ENCODE results near the gene ITGA3. TPM values are rescaled to one million over a fixed set of nuclear protein-coding genes. Genes with fewer than 3 reads are reported as not detected.
"Not testable (repeated sequence)": the region's sequence is repeated elsewhere in the genome, so short reads cannot be mapped to it uniquely, and the experiment has no call there.

The ITGA3 gene
- polyA plus RNA-seq, 2 donors, result 38.3 to 41.8 TPM

GRCh38 chr17:50033316-50033715 is 22.6 kb upstream of the ITGA3 start:
- no peaks in the 10 kb centered on the region for H3K9me3 ChIP-seq (ENCODE audit: control insufficient read depth in 2 of 2, insufficient read depth in 1 of 2, low read depth in 1 of 2, low read length in 1 of 2)
- no peaks in the 10 kb centered on the region for H3K36me3 ChIP-seq (ENCODE audit: control insufficient read depth in 2 of 2, insufficient read depth in 2 of 2, low read length in 1 of 2)
- H3K4me3 ChIP-seq (ENCODE audit: low read depth in 1 of 2, low read length in 2 of 2), result no peak overlapping the region
- peaks cover 6 to 13% of the 10 kb centered on the region in 2 donors for H3K4me1 ChIP-seq (ENCODE audit: control insufficient read depth in 2 of 2, insufficient read depth in 2 of 2, low read length in 1 of 2)
- no peaks in the 10 kb centered on the region for H3K27me3 ChIP-seq (ENCODE audit: control insufficient read depth in 1 of 2, insufficient read depth in 2 of 2, low read length in 2 of 2)
- no peak overlapping the region for H3K27ac ChIP-seq (ENCODE audit: low read depth in 2 of 2, low read length in 1 of 2)
- WGBS, 2 donors, result 45 to 49% methylated on average over 6 of the region's 6 CpGs

GRCh38 chr17:50034498-50035364 is 21.2 kb upstream of the ITGA3 start:
- H3K36me3 ChIP-seq (ENCODE audit: control insufficient read depth in 2 of 2, insufficient read depth in 2 of 2, low read length in 1 of 2), result no peaks in the 10 kb centered on the region
- WGBS, 2 donors, result 81 to 82% methylated on average over 16 of the region's 16 CpGs
- peaks cover 6 to 11% of the 10 kb centered on the region in 2 donors for H3K4me1 ChIP-seq (ENCODE audit: control insufficient read depth in 2 of 2, insufficient read depth in 2 of 2, low read length in 1 of 2)
- H3K27ac ChIP-seq (ENCODE audit: low read depth in 2 of 2, low read length in 1 of 2), result no peak overlapping the region
- no peaks in the 10 kb centered on the region for H3K27me3 ChIP-seq (ENCODE audit: control insufficient read depth in 1 of 2, insufficient read depth in 2 of 2, low read length in 2 of 2)
- no peak overlapping the region for H3K4me3 ChIP-seq (ENCODE audit: low read depth in 1 of 2, low read length in 2 of 2)
- H3K9me3 ChIP-seq (ENCODE audit: control insufficient read depth in 2 of 2, insufficient read depth in 1 of 2, low read depth in 1 of 2, low read length in 1 of 2), result no peaks in the 10 kb centered on the region

GRCh38 chr17:50035421-50035879 is 20.5 kb upstream of the ITGA3 start:
- Histone ChIP-seq H3K27ac (ENCODE audit: low read depth in 2 of 2, low read length in 1 of 2) (no peak overlapping the region), H3K27me3 (ENCODE audit: control insufficient read depth in 1 of 2, insufficient read depth in 2 of 2, low read length in 2 of 2) (no peaks in the 10 kb centered on the region), H3K4me3 (ENCODE audit: low read depth in 1 of 2, low read length in 2 of 2) (no peak overlapping the region), H3K4me1 (ENCODE audit: control insufficient read depth in 2 of 2, insufficient read depth in 2 of 2, low read length in 1 of 2) (peaks cover 6 to 11% of the 10 kb centered on the region in 2 donors), H3K36me3 (ENCODE audit: control insufficient read depth in 2 of 2, insufficient read depth in 2 of 2, low read length in 1 of 2) (no peaks in the 10 kb centered on the region), H3K9me3 (ENCODE audit: control insufficient read depth in 2 of 2, insufficient read depth in 1 of 2, low read depth in 1 of 2, low read length in 1 of 2) (no peaks in the 10 kb centered on the region)
- 84 to 92% methylated on average over 5 of the region's 5 CpGs for WGBS, 2 donors

DNA sequence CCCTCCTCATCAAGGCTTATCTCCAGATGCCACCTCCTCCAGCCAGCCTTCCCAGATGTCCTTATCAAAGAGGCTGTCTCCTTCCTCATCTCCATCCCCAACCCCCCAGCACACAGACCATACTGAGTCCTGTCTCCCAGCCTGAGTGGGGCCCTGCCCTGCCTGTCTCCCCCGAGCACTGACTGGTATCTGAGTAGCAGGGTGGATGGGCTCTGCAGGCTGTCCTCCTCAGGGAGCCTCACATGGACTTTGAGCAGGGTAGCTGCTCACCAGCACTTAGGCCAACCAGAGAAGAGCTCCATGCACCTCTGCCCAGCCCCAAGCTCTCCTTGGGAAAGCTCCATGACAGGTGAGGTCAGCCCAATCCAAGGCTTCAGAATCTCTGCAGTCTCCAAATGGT is 20.0 kb upstream of the ITGA3 start:
- no peak overlapping the region for H3K27ac ChIP-seq (ENCODE audit: low read depth in 2 of 2, low read length in 1 of 2)
- 92 to 94% methylated on average over 1 of the region's 1 CpG for WGBS, 2 donors
- no peaks in the 10 kb centered on the region for H3K36me3 ChIP-seq (ENCODE audit: control insufficient read depth in 2 of 2, insufficient read depth in 2 of 2, low read length in 1 of 2)

GRCh38 chr17:50036455-50037261 is 19.3 kb upstream of the ITGA3 start:
- Histone ChIP-seq H3K36me3 (ENCODE audit: control insufficient read depth in 2 of 2, insufficient read depth in 2 of 2, low read length in 1 of 2) (no peaks in the 10 kb centered on the region), H3K4me1 (ENCODE audit: control insufficient read depth in 2 of 2, insufficient read depth in 2 of 2, low read length in 1 of 2) (peaks cover 6 to 11% of the 10 kb centered on the region in 2 donors), H3K27me3 (ENCODE audit: control insufficient read depth in 1 of 2, insufficient read depth in 2 of 2, low read length in 2 of 2) (no peaks in the 10 kb centered on the region), H3K27ac (ENCODE audit: low read depth in 2 of 2, low read length in 1 of 2) (peak overlapping the region in 1 of 2 donors; percentile 61), H3K4me3 (ENCODE audit: low read depth in 1 of 2, low read length in 2 of 2) (no peak overlapping the region), H3K9me3 (ENCODE audit: control insufficient read depth in 2 of 2, insufficient read depth in 1 of 2, low read depth in 1 of 2, low read length in 1 of 2) (no peaks in the 10 kb centered on the region)
- WGBS, 2 donors, result 59 to 64% methylated on average over 11 of the region's 11 CpGs

More for the DNA sequence above, 20.0 kb upstream of the ITGA3 start:
- no peaks in the 10 kb centered on the region for H3K9me3 ChIP-seq (ENCODE audit: control insufficient read depth in 2 of 2, insufficient read depth in 1 of 2, low read depth in 1 of 2, low read length in 1 of 2)
- H3K4me1 ChIP-seq (ENCODE audit: control insufficient read depth in 2 of 2, insufficient read depth in 2 of 2, low read length in 1 of 2), result peaks cover 6 to 11% of the 10 kb centered on the region in 2 donors
- H3K4me3 ChIP-seq (ENCODE audit: low read depth in 1 of 2, low read length in 2 of 2), result no peak overlapping the region
- no peaks in the 10 kb centered on the region for H3K27me3 ChIP-seq (ENCODE audit: control insufficient read depth in 1 of 2, insufficient read depth in 2 of 2, low read length in 2 of 2)

DNA sequence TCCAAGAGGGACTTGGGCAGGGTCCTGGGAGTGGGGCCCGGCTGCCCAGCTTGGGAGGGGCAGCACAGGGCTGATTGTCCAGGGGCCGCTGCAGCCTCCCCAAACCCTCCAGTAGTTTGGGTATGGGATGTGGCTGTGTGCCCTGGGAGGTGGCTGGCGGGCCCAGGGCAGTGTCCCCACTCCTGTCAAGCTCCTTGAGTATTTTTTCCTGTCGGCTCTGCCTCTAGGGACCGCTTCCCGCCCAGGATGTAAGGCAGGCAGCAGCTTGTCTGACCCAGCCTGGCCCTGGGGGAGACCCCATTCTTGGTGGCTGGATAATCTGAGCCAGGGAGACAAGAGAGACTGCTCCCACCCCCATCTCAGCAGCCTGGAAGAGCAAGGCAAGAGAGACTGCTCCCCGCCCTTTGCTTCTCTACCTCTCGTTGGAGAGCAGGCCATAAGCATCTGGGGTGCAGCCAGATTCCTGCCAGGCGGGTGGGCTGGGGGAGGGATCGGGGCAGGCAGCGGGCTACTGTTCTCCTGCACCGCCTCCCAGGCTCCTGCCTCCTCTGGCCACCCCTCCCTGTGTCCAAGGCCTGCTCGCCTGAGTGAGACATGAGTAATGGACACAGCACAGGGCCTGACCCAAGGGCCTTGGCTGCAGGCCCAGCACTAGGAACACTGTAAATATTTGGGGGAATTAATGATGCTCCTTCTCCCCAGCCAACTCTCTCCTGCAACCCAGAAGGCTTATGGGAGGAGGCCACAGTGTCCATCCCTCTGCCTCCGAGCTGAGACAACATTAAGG is 18.4 kb upstream of the ITGA3 start:
- Histone ChIP-seq H3K36me3 (ENCODE audit: control insufficient read depth in 2 of 2, insufficient read depth in 2 of 2, low read length in 1 of 2) (no peaks in the 10 kb centered on the region), H3K4me1 (ENCODE audit: control insufficient read depth in 2 of 2, insufficient read depth in 2 of 2, low read length in 1 of 2) (peaks cover 6 to 11% of the 10 kb centered on the region in 2 donors), H3K4me3 (ENCODE audit: low read depth in 1 of 2, low read length in 2 of 2) (no peak overlapping the region), H3K27me3 (ENCODE audit: control insufficient read depth in 1 of 2, insufficient read depth in 2 of 2, low read length in 2 of 2) (no peaks in the 10 kb centered on the region), H3K9me3 (ENCODE audit: control insufficient read depth in 2 of 2, insufficient read depth in 1 of 2, low read depth in 1 of 2, low read length in 1 of 2) (no peaks in the 10 kb centered on the region), H3K27ac (ENCODE audit: low read depth in 2 of 2, low read length in 1 of 2) (peak overlapping the region; percentile 37 to 61)
- 34 to 38% methylated on average over 11 to 14 of the region's 14 CpGs for WGBS, 2 donors

GRCh38 chr17:50039058-50039457 is 16.9 kb upstream of the ITGA3 start:
- Histone ChIP-seq H3K27ac (ENCODE audit: low read depth in 2 of 2, low read length in 1 of 2) (no peak overlapping the region), H3K27me3 (ENCODE audit: control insufficient read depth in 1 of 2, insufficient read depth in 2 of 2, low read length in 2 of 2) (no peaks in the 10 kb centered on the region), H3K9me3 (ENCODE audit: control insufficient read depth in 2 of 2, insufficient read depth in 1 of 2, low read depth in 1 of 2, low read length in 1 of 2) (no peaks in the 10 kb centered on the region), H3K4me3 (ENCODE audit: low read depth in 1 of 2, low read length in 2 of 2) (no peak overlapping the region), H3K36me3 (ENCODE audit: control insufficient read depth in 2 of 2, insufficient read depth in 2 of 2, low read length in 1 of 2) (no peaks in the 10 kb centered on the region), H3K4me1 (ENCODE audit: control insufficient read depth in 2 of 2, insufficient read depth in 2 of 2, low read length in 1 of 2) (peaks cover 10 to 13% of the 10 kb centered on the region in 2 donors)
- 82 to 84% methylated on average over 4 of the region's 4 CpGs for WGBS, 2 donors

- H3K4me1 ChIP-seq (ENCODE audit: control insufficient read depth in 2 of 2, insufficient read depth in 2 of 2, low read length in 1 of 2), result peaks cover 10 to 19% of the 10 kb centered on the region in 2 donors
- H3K27me3 ChIP-seq (ENCODE audit: control insufficient read depth in 1 of 2, insufficient read depth in 2 of 2, low read length in 2 of 2); H3K9me3 ChIP-seq (ENCODE audit: control insufficient read depth in 2 of 2, insufficient read depth in 1 of 2, low read depth in 1 of 2, low read length in 1 of 2); H3K4me3 ChIP-seq (ENCODE audit: low read depth in 1 of 2, low read length in 2 of 2); H3K27ac ChIP-seq (ENCODE audit: low read depth in 2 of 2, low read length in 1 of 2); H3K36me3 ChIP-seq (ENCODE audit: control insufficient read depth in 2 of 2, insufficient read depth in 2 of 2, low read length in 1 of 2): not testable (repeated sequence)
- WGBS, 2 donors, result 89% methylated on average over 5 of the region's 5 CpGs
These were observed 15.4 kb upstream of the ITGA3 start for GRCh38 chr17:50040496-50040895.

DNA sequence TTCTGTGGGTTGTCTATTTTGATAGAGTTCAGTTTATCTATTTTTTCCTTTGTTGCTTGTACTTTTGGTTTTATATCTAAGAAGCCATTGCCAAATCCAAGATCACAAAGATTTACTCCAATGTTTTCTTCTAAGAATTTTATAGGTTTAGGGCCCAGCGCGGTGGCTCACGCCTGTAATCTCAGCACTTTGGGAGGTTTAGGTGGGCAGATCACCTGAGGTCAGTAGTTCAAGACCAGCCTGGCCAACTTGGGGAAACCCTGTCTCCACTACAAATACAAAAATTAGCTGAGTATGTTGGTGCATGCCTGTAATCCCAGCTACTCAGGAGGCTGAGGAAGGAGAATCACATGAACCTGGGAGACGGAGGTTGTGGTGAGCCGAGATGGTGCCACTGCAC is 13.7 kb upstream of the ITGA3 start:
- Histone ChIP-seq H3K4me1 (ENCODE audit: control insufficient read depth in 2 of 2, insufficient read depth in 2 of 2, low read length in 1 of 2) (peaks cover 6 to 16% of the 10 kb centered on the region in 2 donors), H3K9me3 (ENCODE audit: control insufficient read depth in 2 of 2, insufficient read depth in 1 of 2, low read depth in 1 of 2, low read length in 1 of 2) (no peaks in the 10 kb centered on the region), H3K36me3 (ENCODE audit: control insufficient read depth in 2 of 2, insufficient read depth in 2 of 2, low read length in 1 of 2) (no peaks in the 10 kb centered on the region), H3K27ac (ENCODE audit: low read depth in 2 of 2, low read length in 1 of 2) (no peak overlapping the region), H3K27me3 (ENCODE audit: control insufficient read depth in 1 of 2, insufficient read depth in 2 of 2, low read length in 2 of 2) (no peaks in the 10 kb centered on the region), H3K4me3 (ENCODE audit: low read depth in 1 of 2, low read length in 2 of 2) (no peak overlapping the region)
- WGBS, 2 donors, result 96 to 98% methylated on average over 5 of the region's 5 CpGs
